ENCODE results near the gene STX4. TPM values are rescaled to one million over a fixed set of nuclear protein-coding genes. Genes with fewer than 3 reads are reported as not detected.

Gene STX4
- total RNA-seq, 1 donor: 15.5 TPM

- H3K4me3 ChIP-seq (ENCODE audit: low read depth, low read length): no peak overlapping the region
- peak; percentile 94 for DNase-seq (ENCODE audit: low read depth)
- no peak for TF ChIP-seq CTCF (IDR thresholded peaks at IDR 0.05; ENCODE audit: insufficient read depth, low read depth, low read length)
Measured at GRCh38 chr16:31064882-31065461, 31.6 kb downstream of the STX4 start.

GRCh38 chr16:31067342-31067741, 34.0 kb downstream of the STX4 start:
- no peak overlapping the region for H3K4me3 ChIP-seq (ENCODE audit: low read depth, low read length)
- DNase-seq (ENCODE audit: low read depth): no peak
- no peak for TF ChIP-seq CTCF (IDR thresholded peaks at IDR 0.05; ENCODE audit: insufficient read depth, low read depth, low read length)

- peak; percentile 79 for DNase-seq (ENCODE audit: low read depth)
- H3K4me3 ChIP-seq (ENCODE audit: low read depth, low read length): peak overlapping the region; percentile 95
- TF ChIP-seq CTCF (IDR thresholded peaks at IDR 0.05; ENCODE audit: insufficient read depth, low read depth, low read length): no peak
Measured at GRCh38 chr16:31071861-31072260, 38.5 kb downstream of the STX4 start.

- peak overlapping the region; percentile 95 for H3K4me3 ChIP-seq (ENCODE audit: low read depth, low read length)
- DNase-seq (ENCODE audit: low read depth): peak; percentile 46
- no peak for TF ChIP-seq CTCF (IDR thresholded peaks at IDR 0.05; ENCODE audit: insufficient read depth, low read depth, low read length)
Measured at GRCh38 chr16:31072540-31073141, 39.3 kb downstream of the STX4 start.

- H3K4me3 ChIP-seq (ENCODE audit: low read depth, low read length): peak overlapping the region; percentile 95
- TF ChIP-seq CTCF (IDR thresholded peaks at IDR 0.05; ENCODE audit: insufficient read depth, low read depth, low read length): no peak
- peak; percentile 95 for DNase-seq (ENCODE audit: low read depth)
Measured at GRCh38 chr16:31073142-31073969, 40.0 kb downstream of the STX4 start.

GRCh38 chr16:31073970-31074813, 40.8 kb downstream of the STX4 start, which contains the start of the genes ZNF646 and ZNF668:
TSS of gene ZNF646 (plus strand) at chr16:31074422. CDS start at chr16:31076325, 1,903 bp downstream.
TSS of gene ZNF668 (minus strand) at chr16:31074240. CDS start at chr16:31064459, 9,781 bp downstream.
- peak within 1 kb of the TSS; percentile 95 for H3K4me3 ChIP-seq (ENCODE audit: low read depth, low read length)
- DNase-seq (ENCODE audit: low read depth): peak; percentile 100
- no peak for TF ChIP-seq CTCF (IDR thresholded peaks at IDR 0.05; ENCODE audit: insufficient read depth, low read depth, low read length)

Measured in fibroblast of villous mesenchyme (primary cell).